Upper lobe of left lung (tissue), 6 donors: ENCODE results near the gene PRLR. TPM values are rescaled to one million over a fixed set of nuclear protein-coding genes. Genes with fewer than 3 reads are reported as not detected.

ENCODE experiments used
- ATAC-seq, 2 donors: fragments of 200-7000 bp; cut with Tn5 transposase; one replicate each; pipeline ENCODE4 v1.9.1; 2022; ENCODE audit warnings: mild to moderate bottlenecking in 2 of 2, moderate library complexity in 2 of 2; ENCODE audit not compliant: low FRiP score in 2 of 2
- DNase-seq, 2 donors: peaks; one replicate each; pipeline ENCODE4 v3.0.0-alpha.2; 2019 to 2020
- H3K27ac ChIP-seq, 4 donors: fragments of 200-600 bp; sonication (generic); one replicate each; pipeline ENCODE4 v1.5.1; 2016 to 2019
- H3K27me3 ChIP-seq, 4 donors: fragments of 200-600 bp; sonication (generic); one replicate each; pipeline ENCODE4 v1.5.1; 2017 to 2019
- H3K36me3 ChIP-seq, 4 donors: fragments of 200-600 bp; sonication (generic); one replicate each; pipeline ENCODE4 v1.5.1; 2016 to 2019
- H3K4me1 ChIP-seq, 4 donors: fragments of 200-600 bp; sonication (generic); one replicate each; pipeline ENCODE4 v1.5.1; 2018 to 2019
- H3K4me3 ChIP-seq, 4 donors: fragments of 200-600 bp; sonication (generic); one replicate each; pipeline ENCODE4 v1.5.1; 2017 to 2019; ENCODE audit warnings: mild to moderate bottlenecking in 2 of 4, moderate library complexity in 1 of 4
- H3K9me3 ChIP-seq, 4 donors: fragments of 200-600 bp; sonication (generic); one replicate each; pipeline ENCODE4 v1.5.1; 2018 to 2019
- EP300 ChIP-seq, 4 donors: sonication (generic); formaldehyde crosslinking; IDR thresholded peaks; one replicate each; pipeline ENCODE4 v1.5.1; 2017; ENCODE audit warnings: antibody characterized with exemption in 4 of 4, control low read depth in 2 of 4
- POLR2A ChIP-seq, 4 donors: fragments of 450-650 bp; IDR thresholded peaks; one replicate each; pipeline ENCODE4 v1.5.1; 2016 to 2017; ENCODE audit warnings: antibody characterized with exemption in 4 of 4, mild to moderate bottlenecking in 2 of 4
- POLR2AphosphoS5 ChIP-seq, 2 donors: sonication (generic); formaldehyde crosslinking; IDR thresholded peaks; one replicate each; pipeline ENCODE4 v1.5.1; 2017; ENCODE audit warnings: antibody characterized with exemption in 2 of 2
- WGBS, 2 donors: methylation state at CpG; one replicate each; pipeline ENCODE4 v1.1.5; 2017 to 2018; 5-methylcytosine and 5-hydroxymethylcytosine counted together
- total RNA-seq, 6 donors: library from RNA; depleted of rRNA in 4 of 6; stranded (reverse); fragments of >200 nt in 4 of 6; gene quantifications; one replicate each; pipeline versions ENCODE4 v1.1.0 to v1.2.1, GENCODE V29; 2016 to 2021
- TF ChIP-seq, protein P1 (sequence below), 6 experiments: fragments of 450-650 bp in 4 of 6; fragments of 200-600 bp in 2 of 6; sonication (generic) in 2 of 6; IDR thresholded peaks; one replicate each; pipeline ENCODE4 v1.5.1; 2016 to 2019; ENCODE audit warnings: antibody characterized with exemption in 6 of 6
- donor health status: DM: no; HTN: no; CAD: no; lungs with moderate emphysema.
- donor health status: DM: no; HTN: yes; CAD: no; lungs with severe emphysema.

The PRLR gene
- total RNA-seq, 6 donors from 2014 or later: 0.49 to 3.6 (median 1.8) TPM; not detected in 1

DNA sequence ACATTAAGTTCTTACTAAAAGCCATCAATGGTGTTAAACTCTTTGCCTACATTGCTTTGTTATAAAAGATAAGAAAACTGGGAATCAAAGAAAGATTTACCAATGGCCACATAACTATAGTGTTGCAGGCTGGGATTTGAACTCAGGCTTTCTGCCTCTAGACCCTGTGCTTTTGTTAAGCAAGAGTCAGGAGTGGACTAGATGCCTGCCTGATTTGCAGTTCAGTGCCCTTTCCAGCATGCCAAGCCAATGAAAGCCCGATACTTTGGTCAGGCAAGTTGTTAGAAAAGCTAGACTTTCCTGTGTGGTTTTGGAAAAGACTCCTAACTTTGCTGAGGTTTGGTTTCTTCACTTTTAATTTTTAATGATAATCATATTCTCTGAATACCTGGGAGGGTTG is 161.1 kb downstream of the PRLR start:
- H3K27me3 ChIP-seq: no peaks in the 10 kb centered on the region
- H3K9me3 ChIP-seq: no peaks in the 10 kb centered on the region
- H3K4me3 ChIP-seq: no peak overlapping the region
- TF ChIP-seq, protein P1, sequence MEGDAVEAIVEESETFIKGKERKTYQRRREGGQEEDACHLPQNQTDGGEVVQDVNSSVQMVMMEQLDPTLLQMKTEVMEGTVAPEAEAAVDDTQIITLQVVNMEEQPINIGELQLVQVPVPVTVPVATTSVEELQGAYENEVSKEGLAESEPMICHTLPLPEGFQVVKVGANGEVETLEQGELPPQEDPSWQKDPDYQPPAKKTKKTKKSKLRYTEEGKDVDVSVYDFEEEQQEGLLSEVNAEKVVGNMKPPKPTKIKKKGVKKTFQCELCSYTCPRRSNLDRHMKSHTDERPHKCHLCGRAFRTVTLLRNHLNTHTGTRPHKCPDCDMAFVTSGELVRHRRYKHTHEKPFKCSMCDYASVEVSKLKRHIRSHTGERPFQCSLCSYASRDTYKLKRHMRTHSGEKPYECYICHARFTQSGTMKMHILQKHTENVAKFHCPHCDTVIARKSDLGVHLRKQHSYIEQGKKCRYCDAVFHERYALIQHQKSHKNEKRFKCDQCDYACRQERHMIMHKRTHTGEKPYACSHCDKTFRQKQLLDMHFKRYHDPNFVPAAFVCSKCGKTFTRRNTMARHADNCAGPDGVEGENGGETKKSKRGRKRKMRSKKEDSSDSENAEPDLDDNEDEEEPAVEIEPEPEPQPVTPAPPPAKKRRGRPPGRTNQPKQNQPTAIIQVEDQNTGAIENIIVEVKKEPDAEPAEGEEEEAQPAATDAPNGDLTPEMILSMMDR (IDR thresholded peaks at IDR 0.05): no peak
- TF ChIP-seq POLR2AphosphoS5 (IDR thresholded peaks at IDR 0.05) (no peak), POLR2A (IDR thresholded peaks at IDR 0.05) (no peak), EP300 (IDR thresholded peaks at IDR 0.05) (no peak)
- no peaks in the 10 kb centered on the region for H3K4me1 ChIP-seq
- no peak overlapping the region for H3K27ac ChIP-seq
- ATAC-seq: no peak
- DNase-seq: no peak
- no peaks in the 10 kb centered on the region for H3K36me3 ChIP-seq
- WGBS, 2 donors: 90 to 95% methylated on average over 1 of the region's 1 CpG

DNA sequence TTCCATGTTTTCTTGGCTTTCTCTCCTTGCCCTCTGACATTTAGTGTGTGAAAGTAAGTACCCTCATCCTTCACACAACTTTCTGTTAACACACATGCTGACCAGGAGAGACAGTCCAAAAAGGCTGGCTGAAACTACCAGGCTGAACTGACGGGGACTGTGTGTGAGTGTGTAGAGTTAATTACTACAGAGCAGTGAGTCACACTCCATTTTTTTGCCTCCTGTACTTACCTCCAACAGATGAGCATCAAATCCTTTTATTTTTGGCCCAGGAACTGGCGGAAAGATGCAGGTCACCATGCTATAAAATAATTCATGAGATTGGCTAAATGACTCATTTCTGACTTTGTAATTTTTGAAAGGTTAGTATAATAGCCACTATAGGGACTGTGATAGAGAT is 162.3 kb downstream of the PRLR start:
- ATAC-seq (no peak), DNase-seq (no peak)
- Histone ChIP-seq H3K9me3 (no peaks in the 10 kb centered on the region), H3K36me3 (no peaks in the 10 kb centered on the region), H3K4me3 (no peak overlapping the region), H3K27me3 (no peaks in the 10 kb centered on the region), H3K4me1 (no peaks in the 10 kb centered on the region), H3K27ac (no peak overlapping the region)
- TF ChIP-seq, protein P1 (IDR thresholded peaks at IDR 0.05): no peak
- TF ChIP-seq POLR2A (IDR thresholded peaks at IDR 0.05): no peak
- TF ChIP-seq POLR2AphosphoS5 (IDR thresholded peaks at IDR 0.05): no peak
- TF ChIP-seq EP300 (IDR thresholded peaks at IDR 0.05): no peak
- 89 to 91% methylated on average over 2 of the region's 2 CpGs for WGBS, 2 donors

DNA sequence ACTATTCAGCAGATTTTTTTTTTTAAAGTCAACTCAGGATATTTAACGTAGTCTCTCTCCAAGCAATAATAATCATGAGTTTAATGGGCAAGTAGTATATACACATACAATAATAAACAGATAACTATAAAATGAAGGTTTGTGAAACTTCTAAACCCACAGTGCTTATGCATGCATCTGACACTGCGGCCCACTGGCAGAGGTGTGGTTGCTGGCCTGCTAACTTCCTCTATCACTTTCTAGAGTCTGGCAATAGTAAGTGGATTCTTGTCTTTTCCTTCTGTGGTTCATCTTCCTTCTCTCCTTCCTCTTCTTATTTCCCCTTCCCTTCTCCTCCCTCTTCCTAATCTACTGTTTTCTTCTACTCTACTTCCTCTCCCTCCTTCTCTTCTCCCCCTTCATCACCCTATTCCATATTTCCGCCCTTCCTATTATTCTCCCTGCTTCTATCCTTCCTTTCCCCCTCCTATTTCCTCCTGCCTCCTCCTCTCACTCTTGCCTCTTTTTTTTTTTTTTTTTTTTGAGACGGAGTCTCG is 164.0 kb downstream of the PRLR start:
- no peak overlapping the region for H3K4me3 ChIP-seq
- H3K36me3 ChIP-seq: no peaks in the 10 kb centered on the region
- 88 to 95% methylated on average over 4 to 5 of the region's 5 CpGs for WGBS, 2 donors
- no peaks in the 10 kb centered on the region for H3K4me1 ChIP-seq
- TF ChIP-seq POLR2A (IDR thresholded peaks at IDR 0.05) (no peak), EP300 (IDR thresholded peaks at IDR 0.05) (no peak), POLR2AphosphoS5 (IDR thresholded peaks at IDR 0.05) (no peak)
- TF ChIP-seq, protein P1 (IDR thresholded peaks at IDR 0.05): no peak
- H3K9me3 ChIP-seq: no peaks in the 10 kb centered on the region
- ATAC-seq (no peak), DNase-seq (no peak)
- H3K27me3 ChIP-seq: no peaks in the 10 kb centered on the region
- no peak overlapping the region for H3K27ac ChIP-seq

DNA sequence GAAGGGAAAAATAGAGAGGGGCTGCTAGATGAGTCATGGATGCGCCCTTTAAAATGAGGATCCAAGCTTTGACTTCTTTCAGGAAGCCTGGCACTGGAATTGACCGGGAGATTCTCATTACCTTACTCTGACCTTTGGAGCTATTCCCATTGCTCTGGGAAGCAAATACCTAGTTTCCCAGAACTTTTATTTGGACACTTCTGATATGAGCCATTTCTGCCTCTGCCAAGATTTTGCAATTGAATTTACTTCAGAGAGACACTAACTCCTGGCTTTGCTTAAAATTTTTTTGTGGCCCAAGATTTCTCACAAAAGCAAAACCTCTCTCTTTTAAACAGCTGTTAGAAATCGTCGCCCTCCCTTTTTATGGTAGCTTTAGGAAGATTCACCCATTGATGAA is 166.9 kb downstream of the PRLR start:
- Histone ChIP-seq H3K9me3 (no peaks in the 10 kb centered on the region), H3K27ac (no peak overlapping the region), H3K36me3 (no peaks in the 10 kb centered on the region), H3K27me3 (no peaks in the 10 kb centered on the region), H3K4me1 (no peaks in the 10 kb centered on the region), H3K4me3 (no peak overlapping the region)
- 82 to 84% methylated on average over 4 of the region's 4 CpGs for WGBS, 2 donors
- ATAC-seq (no peak), DNase-seq (no peak)
- TF ChIP-seq POLR2AphosphoS5 (IDR thresholded peaks at IDR 0.05) (no peak), EP300 (IDR thresholded peaks at IDR 0.05) (no peak)
- TF ChIP-seq, protein P1 (IDR thresholded peaks at IDR 0.05): no peak

DNA sequence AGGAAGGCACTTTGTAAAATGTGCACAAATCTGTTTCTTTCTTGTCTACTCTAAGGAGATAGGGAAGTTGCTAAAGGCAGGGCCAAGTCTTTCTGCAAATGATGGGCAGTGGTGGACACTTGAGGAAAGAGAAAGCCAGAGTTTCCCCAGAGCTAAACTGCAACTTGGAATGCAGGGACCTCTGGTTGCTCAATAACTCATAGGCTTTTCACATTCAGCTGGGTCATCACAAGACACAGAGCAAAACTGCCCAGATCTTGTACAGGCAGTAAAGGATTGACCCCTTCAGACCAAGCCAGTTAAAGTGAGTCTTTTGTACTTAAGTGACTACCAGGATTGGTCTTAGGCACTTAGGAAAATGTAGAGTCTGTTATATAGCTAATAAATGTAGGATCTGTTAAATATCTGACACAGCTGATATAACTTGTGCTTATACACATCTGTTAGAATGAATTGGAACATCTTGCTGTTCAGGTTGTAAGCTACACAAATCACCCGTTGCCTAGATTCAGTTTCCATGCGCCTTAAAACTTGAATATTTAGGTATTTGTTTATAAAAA is 169.0 kb downstream of the PRLR start:
- Histone ChIP-seq H3K4me1 (no peaks in the 10 kb centered on the region), H3K9me3 (no peaks in the 10 kb centered on the region), H3K36me3 (no peaks in the 10 kb centered on the region), H3K27me3 (no peaks in the 10 kb centered on the region), H3K27ac (no peak overlapping the region), H3K4me3 (no peak overlapping the region)
- DNase-seq (no peak), ATAC-seq (peak in 1 of 2 donors; percentile 52)
- TF ChIP-seq POLR2A (IDR thresholded peaks at IDR 0.05) (no peak), POLR2AphosphoS5 (IDR thresholded peaks at IDR 0.05) (no peak), EP300 (IDR thresholded peaks at IDR 0.05) (no peak)
- TF ChIP-seq, protein P1 (IDR thresholded peaks at IDR 0.05): no peak
- 59 to 82% methylated on average over 2 of the region's 2 CpGs for WGBS, 2 donors
